ENCODE results near the gene CFAP53.

The CFAP53 gene

DNA sequence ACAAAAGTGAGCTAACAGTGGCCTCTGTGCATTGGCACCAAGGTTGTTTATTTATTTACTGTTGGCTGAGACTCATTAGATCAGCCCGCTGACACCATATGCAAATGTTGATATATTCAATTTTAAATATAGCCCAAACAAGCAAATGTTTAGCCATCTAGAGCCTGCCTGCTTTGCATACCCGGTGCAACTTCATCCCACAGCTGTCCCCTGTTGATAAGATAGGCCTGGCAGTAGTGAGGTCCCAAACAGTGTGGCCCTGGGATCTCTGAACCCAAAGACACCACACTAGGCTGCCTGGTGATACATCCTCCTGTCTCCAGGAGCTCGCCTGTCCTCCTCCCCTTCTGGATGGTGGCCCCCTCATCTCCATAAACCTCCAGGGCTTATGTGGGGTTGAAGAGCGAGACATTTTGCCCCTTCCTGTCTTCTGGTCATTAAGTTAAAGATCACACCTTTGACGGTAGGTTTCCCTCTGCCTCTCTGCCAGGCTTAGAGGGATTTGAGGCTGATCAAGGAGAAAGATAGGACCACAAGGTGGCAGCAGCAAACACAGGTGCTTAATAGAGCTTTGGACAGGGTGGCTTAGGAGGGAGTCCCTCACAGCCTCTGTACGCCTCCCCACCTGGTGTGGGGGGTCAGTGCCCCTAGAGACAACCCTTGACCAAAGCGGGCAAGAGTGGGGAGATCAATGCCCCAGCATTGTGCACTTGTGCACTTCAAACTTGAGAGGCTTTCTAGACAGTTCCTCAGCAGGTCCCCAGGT is 47.7 kb downstream of the CFAP53 start:
- no peak overlapping the region for H3K27ac ChIP-seq

DNA sequence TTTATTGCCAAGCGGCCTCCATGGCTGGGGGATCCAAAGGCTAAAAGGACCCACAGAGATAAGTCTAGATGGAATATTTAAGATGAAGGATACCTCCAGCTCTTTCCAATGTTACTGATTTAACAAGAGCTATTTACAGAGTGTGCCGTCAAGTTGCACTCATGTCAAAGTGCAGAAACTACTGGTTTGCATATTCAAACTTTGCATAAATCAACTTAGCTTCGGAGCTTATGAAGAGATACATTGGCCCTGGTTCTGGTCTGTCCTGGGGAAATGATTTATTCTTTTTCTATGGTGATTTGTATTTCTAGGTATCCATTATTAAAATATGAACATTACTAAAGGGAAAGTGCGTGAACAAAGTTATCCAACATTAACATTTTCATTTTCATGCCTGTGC is 57.0 kb downstream of the CFAP53 start:
- TF ChIP-seq, protein P1, sequence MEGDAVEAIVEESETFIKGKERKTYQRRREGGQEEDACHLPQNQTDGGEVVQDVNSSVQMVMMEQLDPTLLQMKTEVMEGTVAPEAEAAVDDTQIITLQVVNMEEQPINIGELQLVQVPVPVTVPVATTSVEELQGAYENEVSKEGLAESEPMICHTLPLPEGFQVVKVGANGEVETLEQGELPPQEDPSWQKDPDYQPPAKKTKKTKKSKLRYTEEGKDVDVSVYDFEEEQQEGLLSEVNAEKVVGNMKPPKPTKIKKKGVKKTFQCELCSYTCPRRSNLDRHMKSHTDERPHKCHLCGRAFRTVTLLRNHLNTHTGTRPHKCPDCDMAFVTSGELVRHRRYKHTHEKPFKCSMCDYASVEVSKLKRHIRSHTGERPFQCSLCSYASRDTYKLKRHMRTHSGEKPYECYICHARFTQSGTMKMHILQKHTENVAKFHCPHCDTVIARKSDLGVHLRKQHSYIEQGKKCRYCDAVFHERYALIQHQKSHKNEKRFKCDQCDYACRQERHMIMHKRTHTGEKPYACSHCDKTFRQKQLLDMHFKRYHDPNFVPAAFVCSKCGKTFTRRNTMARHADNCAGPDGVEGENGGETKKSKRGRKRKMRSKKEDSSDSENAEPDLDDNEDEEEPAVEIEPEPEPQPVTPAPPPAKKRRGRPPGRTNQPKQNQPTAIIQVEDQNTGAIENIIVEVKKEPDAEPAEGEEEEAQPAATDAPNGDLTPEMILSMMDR (IDR thresholded peaks at IDR 0.05): no peak
- no peak for TF ChIP-seq ZFX (IDR thresholded peaks at IDR 0.05; ENCODE audit: borderline replicate concordance)
- no peak overlapping the region for H3K27ac ChIP-seq

More for the DNA sequence above, 47.7 kb downstream of the CFAP53 start:
- TF ChIP-seq, protein P1 (IDR thresholded peaks at IDR 0.05): peak; percentile 66
- TF ChIP-seq ZFX (IDR thresholded peaks at IDR 0.05; ENCODE audit: borderline replicate concordance): no peak

DNA sequence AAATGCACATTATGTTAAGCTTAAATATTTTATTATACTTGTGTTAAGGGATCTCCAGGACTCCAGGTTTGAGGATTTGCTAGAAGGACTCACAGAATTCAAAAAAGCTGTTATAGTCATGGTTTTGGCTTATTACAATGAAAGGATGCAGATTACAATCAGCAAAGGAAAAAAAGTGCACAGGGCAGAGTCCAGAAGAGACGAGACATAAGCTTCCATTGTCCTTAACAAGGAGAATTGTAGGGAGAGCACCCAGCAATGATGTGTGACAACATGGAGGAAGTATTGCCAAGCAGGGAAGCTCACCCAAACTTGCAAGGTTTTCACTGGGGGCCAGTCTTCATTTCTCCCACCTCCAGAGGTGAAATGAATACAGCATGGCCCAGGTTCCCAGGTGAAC is 58.6 kb downstream of the CFAP53 start:
- H3K27ac ChIP-seq: no peak overlapping the region
- no peak for TF ChIP-seq ZFX (IDR thresholded peaks at IDR 0.05; ENCODE audit: borderline replicate concordance)
- TF ChIP-seq, protein P1 (IDR thresholded peaks at IDR 0.05): no peak

DNA sequence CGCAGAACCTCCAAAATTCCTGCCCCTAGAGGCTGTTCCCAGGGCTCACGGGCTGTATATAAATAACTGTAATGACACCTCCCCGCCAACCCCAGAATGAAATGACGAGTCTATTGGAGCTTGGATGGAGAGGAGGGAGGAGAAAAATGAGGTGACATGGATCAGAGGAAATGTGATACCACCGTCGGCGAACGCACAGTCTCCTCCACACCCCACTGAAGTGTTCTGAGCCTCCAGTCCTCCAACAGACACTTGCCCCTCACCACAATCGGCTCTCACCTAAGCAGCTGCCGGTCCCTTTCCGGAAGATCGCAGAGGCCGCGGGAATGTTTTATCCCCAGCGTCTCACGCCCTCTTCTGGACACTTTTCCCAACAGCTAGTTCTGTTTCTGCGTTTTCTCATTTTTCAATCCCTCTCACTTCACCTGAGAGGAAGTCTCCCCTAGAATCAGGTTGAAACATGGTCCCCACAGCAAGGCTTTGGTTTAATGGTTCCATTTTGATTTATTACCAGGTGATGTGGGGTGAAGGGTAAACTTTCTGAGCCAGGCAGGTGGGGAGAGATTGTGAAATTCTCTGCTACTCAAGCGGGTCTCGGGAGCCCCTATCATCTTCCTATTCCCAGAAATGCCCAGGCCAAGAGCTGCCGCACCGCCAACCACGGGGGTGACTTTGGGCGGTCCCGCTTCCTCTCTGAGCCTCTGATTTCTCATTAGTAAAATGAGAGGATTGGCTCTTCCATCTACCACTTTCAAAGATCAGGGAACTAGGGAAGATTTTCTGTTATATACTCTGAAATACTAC is 62.3 kb downstream of the CFAP53 start:
- no peak overlapping the region for H3K27ac ChIP-seq

DNA sequence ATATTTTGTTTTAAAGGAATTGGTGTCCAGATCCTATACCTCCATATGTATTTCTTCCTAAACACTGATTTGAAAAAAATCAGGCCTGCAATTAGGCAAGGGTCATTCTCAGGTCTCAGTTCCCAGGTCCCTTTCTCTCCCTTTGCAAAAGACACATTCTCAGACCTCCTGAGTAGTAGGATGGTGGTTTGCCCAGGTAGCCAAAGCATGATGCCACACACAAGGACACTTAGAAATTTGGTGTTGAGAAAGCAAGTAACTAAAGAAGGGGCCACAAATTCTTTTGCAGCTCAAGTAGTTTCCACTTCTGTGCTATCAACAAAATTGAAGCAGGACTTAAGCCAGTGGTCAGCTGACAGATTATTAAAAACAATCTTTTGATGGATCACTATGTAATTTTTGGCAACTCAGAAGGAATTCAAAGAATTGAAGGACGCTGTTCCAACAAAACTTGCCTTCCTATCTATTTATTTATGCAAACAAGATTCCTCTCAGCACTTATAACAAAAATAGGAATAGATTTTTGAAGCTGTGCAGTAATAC is 64.7 kb downstream of the CFAP53 start:
- TF ChIP-seq ZFX (IDR thresholded peaks at IDR 0.05; ENCODE audit: borderline replicate concordance): no peak
- TF ChIP-seq, protein P1 (IDR thresholded peaks at IDR 0.05): no peak
- H3K27ac ChIP-seq: no peak overlapping the region

More for the DNA sequence above, 62.3 kb downstream of the CFAP53 start:
- TF ChIP-seq, protein P1 (IDR thresholded peaks at IDR 0.05): peak; percentile 87
- no peak for TF ChIP-seq ZFX (IDR thresholded peaks at IDR 0.05; ENCODE audit: borderline replicate concordance)

DNA sequence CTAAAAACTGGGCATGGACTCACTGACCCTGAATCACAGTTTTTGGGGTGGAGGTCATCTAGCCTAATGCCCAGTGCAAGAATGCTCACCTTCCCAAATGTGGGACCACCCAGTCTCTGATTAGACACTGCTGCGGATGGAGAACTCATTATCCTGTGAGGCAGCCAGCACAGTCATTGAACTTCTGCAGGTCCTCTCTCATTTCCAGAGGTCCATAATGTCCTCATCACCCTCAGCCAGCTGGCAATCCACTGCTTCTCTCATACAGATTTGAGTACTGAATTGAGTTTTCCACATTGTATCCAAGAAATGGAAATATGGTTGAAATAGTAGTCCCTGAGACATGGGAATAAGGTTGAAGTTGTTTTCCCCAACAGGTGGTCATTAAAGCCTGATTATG is 66.4 kb downstream of the CFAP53 start:
- no peak for TF ChIP-seq ZFX (IDR thresholded peaks at IDR 0.05; ENCODE audit: borderline replicate concordance)
- TF ChIP-seq, protein P1 (IDR thresholded peaks at IDR 0.05): no peak
- H3K27ac ChIP-seq: no peak overlapping the region
